ENCODE results near the gene B2M. TPM values are rescaled to one million over a fixed set of nuclear protein-coding genes. Genes with fewer than 3 reads are reported as not detected.

Gene B2M
- total RNA-seq, 1 experiment from 2014 or later = 81.0 TPM

- Histone ChIP-seq H3K14ac (ENCODE audit: insufficient read depth, low read length) (no peak overlapping the region), H3K79me1 (ENCODE audit: insufficient read depth, low read depth, low read length, poor library complexity, severe bottlenecking) (no peaks in the 10 kb centered on the region), H3K9me3 (ENCODE audit: control insufficient read depth, low read depth, low read length) (no peaks in the 10 kb centered on the region), H2BK12ac (ENCODE audit: insufficient read length, low read depth, low read length) (no peak overlapping the region), H2AFZ (ENCODE audit: low read length) (no peak overlapping the region), H3K4me1 (ENCODE audit: insufficient read depth, low read length) (no peaks in the 10 kb centered on the region), H3K9ac (ENCODE audit: extremely low read depth, insufficient read length, low read length) (no peak overlapping the region), H2BK20ac (ENCODE audit: low read depth, low read length, poor library complexity, severe bottlenecking) (no peak overlapping the region), H3K4ac (ENCODE audit: low read depth, low read length) (no peak overlapping the region), H3K27me3 (ENCODE audit: insufficient read depth, low read length) (no peaks in the 10 kb centered on the region), H3T11ph (ENCODE audit: low read length) (no peak overlapping the region), H4K5ac (ENCODE audit: insufficient read length, low read depth, low read length) (no peak overlapping the region), H2BK5ac (ENCODE audit: insufficient read length, low read length) (no peak overlapping the region), H3K79me2 (ENCODE audit: insufficient read depth, low read length) (no peaks in the 10 kb centered on the region), H3K23ac (ENCODE audit: insufficient read length, low read depth, low read length) (no peak overlapping the region), H3K4me2 (ENCODE audit: insufficient read depth, insufficient read length, low read length) (no peak overlapping the region), H2BK15ac (ENCODE audit: low read depth, low read length) (no peak overlapping the region), H2BK120ac (ENCODE audit: low read depth, low read length, poor library complexity, severe bottlenecking) (no peak overlapping the region), H4K8ac (replicated peaks; ENCODE audit: insufficient read length, low read depth, low read length) (no peak overlapping the region), H2AK5ac (ENCODE audit: insufficient read length, low read length) (no peak overlapping the region), H4K20me1 (ENCODE audit: control insufficient read depth, insufficient read depth, insufficient read length) (no peaks in the 10 kb centered on the region), H3K23me2 (ENCODE audit: insufficient read length, low read depth, low read length, poor library complexity, severe bottlenecking) (no peaks in the 10 kb centered on the region), H3K56ac (ENCODE audit: insufficient read length, low read depth, low read length) (no peak overlapping the region), H3K27ac (ENCODE audit: insufficient read length, low read depth, low read length) (no peak overlapping the region), H4K91ac (ENCODE audit: insufficient read length, low read depth, low read length) (no peak overlapping the region), H3K18ac (ENCODE audit: insufficient read length, low read depth, low read length) (no peak overlapping the region)
- WGBS (ENCODE audit: extremely low coverage, insufficient read length, low lambda C conversion rate) = no CpG with 5 or more reads among the region's 6 CpGs
- no peak overlapping the region for H3K27ac Mint-ChIP-seq
- no peak for TF ChIP-seq CTCF (conservative IDR thresholded peaks at IDR 0.05)
- no peak for DNase-seq
- peaks cover 10 to 11% of the 10 kb centered on the region in 2 experiments for H3K4me1 Mint-ChIP-seq
- no peaks in the 10 kb centered on the region for H3K9me3 Mint-ChIP-seq
- H3K27me3 Mint-ChIP-seq (ENCODE audit: low read depth) = peaks cover 3% of the 10 kb centered on the region
- no peak overlapping the region for H3K4me3 Mint-ChIP-seq
- H3K36me3 Mint-ChIP-seq (ENCODE audit: insufficient read depth in 1 of 3, low read depth in 3 of 3) = no peaks in the 10 kb centered on the region; a peak in 1 of 7 replicates
These were observed 41.0 kb upstream of the B2M start for GRCh38 chr15:44670087-44670950.
